Lung (tissue), 12 donors: ENCODE data around the gene ZBTB7A. TPM values are rescaled to one million over a fixed set of nuclear protein-coding genes. Genes with fewer than 3 reads are reported as not detected.

Experiments used
- ATAC-seq: fragments of 200-7000 bp; cut with Tn5 transposase; one replicate; pipeline ENCODE4 v1.9.1; 2020; ENCODE audit warnings: moderate number of reproducible peaks; ENCODE audit not compliant: insufficient read depth, low FRiP score
- DNase-seq, 3 donors: peaks; one replicate each; pipeline ENCODE4 v3.0.0-alpha.2; 2013 to 2017
- H3K27ac ChIP-seq, 2 donors: one replicate each; pipeline ENCODE4 v1.5.1; 2013; ENCODE audit warnings: mild to moderate bottlenecking in 2 of 2, moderate library complexity in 2 of 2, control low read depth in 1 of 2, inconsistent platforms in 1 of 2, low read depth in 1 of 2, low read length in 1 of 2
- H3K27me3 ChIP-seq, 3 donors: one replicate each; pipeline ENCODE4 v1.5.1; 2013; ENCODE audit warnings: low read length in 2 of 3; ENCODE audit not compliant: control insufficient read depth in 3 of 3, insufficient read depth in 3 of 3
- H3K36me3 ChIP-seq, 4 donors: one replicate each; pipeline ENCODE4 v1.5.1; 2013; ENCODE audit warnings: low read length in 4 of 4, mild to moderate bottlenecking in 1 of 4, moderate library complexity in 1 of 4; ENCODE audit not compliant: control insufficient read depth in 4 of 4, insufficient read depth in 4 of 4
- H3K4me1 ChIP-seq, 5 donors: one replicate each; pipeline ENCODE4 v1.5.1; 2013; ENCODE audit warnings: low read length in 5 of 5, mild to moderate bottlenecking in 2 of 5, moderate library complexity in 1 of 5; ENCODE audit not compliant: control insufficient read depth in 5 of 5, insufficient read depth in 5 of 5
- H3K4me3 ChIP-seq: one replicate; pipeline ENCODE4 v1.5.1; 2013; ENCODE audit warnings: mild to moderate bottlenecking, control low read depth, moderate library complexity
- H3K9ac ChIP-seq, 2 donors: one replicate each; pipeline ENCODE4 v1.5.1; 2013; ENCODE audit warnings: low read length in 2 of 2, control low read depth in 1 of 2; ENCODE audit not compliant: insufficient read depth in 1 of 2
- H3K9me3 ChIP-seq, 4 donors: one replicate each; pipeline ENCODE4 v1.5.1; 2013; ENCODE audit warnings: low read length in 3 of 4, mild to moderate bottlenecking in 1 of 4, moderate library complexity in 1 of 4; ENCODE audit not compliant: control insufficient read depth in 4 of 4, insufficient read depth in 3 of 4
- CTCF ChIP-seq: IDR thresholded peaks from 2 replicates; pipeline ENCODE4 v1.5.1; 2012; ENCODE audit warnings: mild to moderate bottlenecking; ENCODE audit errors: control extremely low read depth, extremely low read depth
- WGBS, 2 donors: extraction: QIAGEN DNeasy Blood & Tissue Kit; methylation state at CpG; one replicate each; pipeline ENCODE4 v1.1.7; 2013; 5-methylcytosine and 5-hydroxymethylcytosine counted together
- polyA plus RNA-seq, 2 donors: library from polyadenylated mRNA; stranded (reverse); fragments of 200-250 nt; gene quantifications; one replicate each; pipeline ENCODE4 v1.2.1, GENCODE V29; 2013
- total RNA-seq, 2 donors: library from RNA; depleted of rRNA in 1 of 2; stranded (reverse); fragments of >200 nt in 1 of 2; gene quantifications; one replicate each; pipeline ENCODE4 v1.2.1, GENCODE V29; 2014 to 2021
- donor health status: control.
- donor health status: control.
- donor health status: Bipolar disorder and iron deficiency.
- donor health status: healthy.
- donor health status: DM: yes; HTN: yes; CAD: no.

ZBTB7A gene
- total and polyA plus RNA-seq, 4 donors: 13.4 to 68.0 (median 19.5) TPM

GRCh38 chr19:4044990-4045465, 21.7 kb downstream of the ZBTB7A start:
- TF ChIP-seq CTCF: no peak
- H3K4me1 ChIP-seq: peaks cover 0 to 21% (median 5%) of the 10 kb centered on the region in 5 donors
- H3K9me3 ChIP-seq: no peaks in the 10 kb centered on the region
- H3K27me3 ChIP-seq: no peaks in the 10 kb centered on the region
- peaks cover 0 to 39% (median 10%) of the 10 kb centered on the region in 4 donors for H3K36me3 ChIP-seq
- DNase-seq (peak; percentile 77 to 81 (median 79)), ATAC-seq (no peak)
- no peak overlapping the region for H3K4me3 ChIP-seq
- H3K9ac ChIP-seq: no peak overlapping the region
- 74 to 85% methylated on average over 21 of the region's 21 CpGs for WGBS, 2 donors
- H3K27ac ChIP-seq: peak overlapping the region in 1 of 2 donors; percentile 13

GRCh38 chr19:4043966-4044715, 22.6 kb downstream of the ZBTB7A start:
- Histone ChIP-seq H3K4me3 (no peak overlapping the region), H3K36me3 (peaks cover 0 to 32% (median 11%) of the 10 kb centered on the region in 4 donors), H3K9ac (no peak overlapping the region), H3K27ac (no peak overlapping the region), H3K9me3 (no peaks in the 10 kb centered on the region), H3K27me3 (no peaks in the 10 kb centered on the region), H3K4me1 (peaks cover 0 to 19% (median 5%) of the 10 kb centered on the region in 5 donors)
- 92 to 96% methylated on average over 31 of the region's 31 CpGs for WGBS, 2 donors
- TF ChIP-seq CTCF: no peak
- DNase-seq: no peak
- ATAC-seq: no peak

- no peak for ATAC-seq
- H3K36me3 ChIP-seq: peaks cover 0 to 31% (median 11%) of the 10 kb centered on the region in 4 donors
- H3K9me3 ChIP-seq: no peaks in the 10 kb centered on the region
- 77 to 79% methylated on average over 11 of the region's 11 CpGs for WGBS, 2 donors
- no peak for DNase-seq
- H3K27ac ChIP-seq: no peak overlapping the region
- H3K9ac ChIP-seq: no peak overlapping the region
- no peak overlapping the region for H3K4me3 ChIP-seq
- H3K27me3 ChIP-seq: no peaks in the 10 kb centered on the region
- peaks cover 0 to 18% (median 5%) of the 10 kb centered on the region in 5 donors for H3K4me1 ChIP-seq
- no peak for TF ChIP-seq CTCF
Measured at GRCh38 chr19:4043401-4043800, 23.3 kb downstream of the ZBTB7A start.
